LNCaP clone FGC (cell line): ENCODE results near the gene NCR2.

Experiments used
- DNase-seq: peaks from one replicate; pipeline ENCODE4 v3.0.0-alpha.2; 2011; ENCODE audit warnings: low read depth
- H3K4me3 ChIP-seq: 2 replicates; pipeline ENCODE4 v1.5.1; 2011; ENCODE audit warnings: mild to moderate bottlenecking, low read depth, low read length, control low read depth
- CTCF ChIP-seq: IDR thresholded peaks from 2 replicates; pipeline ENCODE4 v1.5.1; 2012; ENCODE audit warnings: mild to moderate bottlenecking; ENCODE audit not compliant: control insufficient read depth, insufficient read depth; ENCODE audit errors: extremely low read depth

NCR2 gene

GRCh38 chr6:41346441-41346840 is 11.0 kb downstream of the NCR2 start:
- H3K4me3 ChIP-seq = no peak overlapping the region
- no peak for DNase-seq
- no peak for TF ChIP-seq CTCF

GRCh38 chr6:41347378-41348050 is 12.1 kb downstream of the NCR2 start:
- no peak for TF ChIP-seq CTCF
- no peak overlapping the region for H3K4me3 ChIP-seq
- no peak for DNase-seq

GRCh38 chr6:41348934-41349333 is 13.5 kb downstream of the NCR2 start:
- no peak for TF ChIP-seq CTCF
- DNase-seq = no peak
- no peak overlapping the region for H3K4me3 ChIP-seq

- no peak overlapping the region for H3K4me3 ChIP-seq
- DNase-seq = no peak
- no peak for TF ChIP-seq CTCF
These were observed 17.0 kb downstream of the NCR2 start for GRCh38 chr6:41352396-41352795.

DNA sequence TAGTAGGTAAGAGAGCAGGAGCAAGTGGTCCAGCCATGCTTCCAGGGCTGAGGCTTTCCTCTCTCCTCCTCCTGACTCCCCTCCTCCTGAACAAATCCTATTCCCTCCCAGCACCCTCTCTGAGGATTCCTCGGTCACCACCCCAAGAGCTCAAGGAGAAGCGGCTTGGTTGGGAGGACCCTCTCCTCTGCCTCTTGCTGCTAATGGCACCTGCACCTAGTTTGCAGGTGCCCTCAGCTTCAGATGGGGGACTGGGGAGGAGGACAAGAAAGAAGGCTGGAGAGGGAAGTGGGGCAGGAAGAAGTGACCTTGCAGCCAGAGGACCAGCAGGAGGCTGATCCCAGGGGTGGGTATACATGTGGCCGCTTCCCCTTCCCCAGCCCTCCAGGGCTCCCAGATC is 17.5 kb downstream of the NCR2 start:
- DNase-seq = no peak
- H3K4me3 ChIP-seq = no peak overlapping the region
- TF ChIP-seq CTCF = no peak

- no peak for TF ChIP-seq CTCF
- DNase-seq = no peak
- no peak overlapping the region for H3K4me3 ChIP-seq
These were observed 17.9 kb downstream of the NCR2 start for GRCh38 chr6:41353333-41353732.

DNA sequence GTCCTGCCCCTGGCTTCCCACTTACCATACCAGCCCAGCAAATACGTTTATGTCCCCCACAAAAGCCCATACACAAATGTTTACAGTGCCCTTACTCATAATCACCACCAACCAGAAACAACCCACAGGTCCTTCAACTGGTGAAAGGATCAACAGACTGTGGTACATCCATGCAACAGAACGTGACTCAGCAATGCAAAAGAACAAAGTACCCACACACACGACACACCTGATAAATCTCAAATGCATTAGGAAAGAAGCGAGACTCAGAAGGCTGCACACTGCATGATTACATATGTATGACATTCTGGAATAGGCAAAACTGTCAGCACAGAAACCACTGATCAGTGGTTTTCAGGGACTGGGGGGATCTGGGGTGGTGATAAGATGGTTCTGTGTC is 20.5 kb downstream of the NCR2 start:
- DNase-seq = no peak
- H3K4me3 ChIP-seq = no peak overlapping the region
- TF ChIP-seq CTCF = no peak
